Mesendoderm (in vitro differentiated cells): ENCODE data around the gene EXOC1L. TPM values are rescaled to one million over a fixed set of nuclear protein-coding genes. Genes with fewer than 3 reads are reported as not detected.

ENCODE experiments used
- DNase-seq: peaks from one replicate; pipeline ENCODE4 v3.0.0; 2013
- H2AK5ac ChIP-seq: 2 replicates; pipeline ENCODE4 v1.6.1; 2013; ENCODE audit warnings: low read length, inconsistent platforms
- H2BK120ac ChIP-seq: 2 replicates; pipeline ENCODE4 v1.6.1; 2013; ENCODE audit warnings: low read depth, mild to moderate bottlenecking, low read length, moderate library complexity, mixed read lengths
- H2BK15ac ChIP-seq: replicated peaks from 2 replicates; pipeline ENCODE4 v1.6.1; 2013; ENCODE audit warnings: low read depth, mild to moderate bottlenecking, moderate library complexity
- H2BK5ac ChIP-seq: 2 replicates; pipeline ENCODE4 v1.6.1; 2013; ENCODE audit warnings: low read length, inconsistent platforms
- H3K18ac ChIP-seq: 2 replicates; pipeline ENCODE4 v1.6.1; 2013; ENCODE audit warnings: mild to moderate bottlenecking, low read length, mixed read lengths
- H3K23ac ChIP-seq: one replicate; pipeline ENCODE4 v1.6.1; 2013; ENCODE audit warnings: low read length
- H3K27ac ChIP-seq: 2 replicates; pipeline ENCODE4 v1.5.1; 2013; ENCODE audit warnings: low read depth, mild to moderate bottlenecking, inconsistent platforms, low read length, moderate library complexity
- H3K27me3 ChIP-seq: 2 replicates; pipeline ENCODE4 v1.6.1; 2013; ENCODE audit warnings: low read length, control low read depth, mild to moderate bottlenecking, inconsistent platforms; ENCODE audit not compliant: insufficient read depth, poor library complexity
- H3K36me3 ChIP-seq: 2 replicates; pipeline ENCODE4 v1.6.1; 2013; ENCODE audit warnings: low read length, inconsistent platforms; ENCODE audit not compliant: control insufficient read depth, insufficient read depth
- H3K4ac ChIP-seq: one replicate; pipeline ENCODE4 v1.6.1; 2013; ENCODE audit warnings: low read depth, mild to moderate bottlenecking, low read length, moderate library complexity
- H3K4me1 ChIP-seq: 2 replicates; pipeline ENCODE4 v1.6.1; 2013; ENCODE audit warnings: low read depth, low read length, inconsistent platforms; ENCODE audit not compliant: control insufficient read depth
- H3K4me2 ChIP-seq: 2 replicates; pipeline ENCODE4 v1.6.1; 2013; ENCODE audit warnings: low read length
- H3K4me3 ChIP-seq: 2 replicates; pipeline ENCODE4 v1.5.1; 2013; ENCODE audit warnings: mild to moderate bottlenecking, low read length
- H3K56ac ChIP-seq: one replicate; pipeline ENCODE4 v1.6.1; 2013; ENCODE audit warnings: low read length
- H3K79me1 ChIP-seq: 2 replicates; pipeline ENCODE4 v1.6.1; 2013; ENCODE audit warnings: low read length, inconsistent platforms
- H3K79me2 ChIP-seq: 2 replicates; pipeline ENCODE4 v1.6.1; 2013; ENCODE audit warnings: mild to moderate bottlenecking, low read length; ENCODE audit not compliant: control insufficient read depth, insufficient read depth
- H3K9ac ChIP-seq: 2 replicates; pipeline ENCODE4 v1.6.1; 2013; ENCODE audit warnings: low read length, inconsistent platforms
- H4K5ac ChIP-seq: one replicate; pipeline ENCODE4 v1.6.1; 2013; ENCODE audit warnings: low read length
- H4K8ac ChIP-seq: one replicate; pipeline ENCODE4 v1.6.1; 2013; ENCODE audit warnings: low read depth, mild to moderate bottlenecking, control low read depth, low read length, moderate library complexity
- WGBS: extraction: QIAGEN DNeasy Blood & Tissue Kit; methylation state at CpG from one replicate; pipeline ENCODE4 v1.1.7; 2013; ENCODE audit warnings: low lambda C conversion rate, missing lambda C conversion rate; ENCODE audit not compliant: insufficient coverage; ENCODE audit errors: extremely low coverage; 5-methylcytosine and 5-hydroxymethylcytosine counted together
- polyA plus RNA-seq, 2 experiments: library from polyadenylated mRNA; stranded (reverse); fragments of 200-250 nt; gene quantifications; one replicate each; pipeline ENCODE4 v1.2.3, GENCODE V29; 2013

Gene EXOC1L, protein sequence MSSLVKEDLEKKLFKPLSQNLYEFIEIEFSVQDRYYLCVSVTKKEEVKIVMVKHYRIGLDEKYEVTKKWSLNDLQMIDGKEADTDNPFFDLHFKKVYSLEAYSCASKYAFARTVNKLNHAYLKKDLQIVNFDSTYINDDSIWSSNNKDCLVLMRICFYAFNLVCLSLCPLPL
- 0.13 TPM for polyA plus RNA-seq (2013, experiment 1 of 2)
- 0.10 TPM for polyA plus RNA-seq (2013, experiment 2 of 2)

DNA sequence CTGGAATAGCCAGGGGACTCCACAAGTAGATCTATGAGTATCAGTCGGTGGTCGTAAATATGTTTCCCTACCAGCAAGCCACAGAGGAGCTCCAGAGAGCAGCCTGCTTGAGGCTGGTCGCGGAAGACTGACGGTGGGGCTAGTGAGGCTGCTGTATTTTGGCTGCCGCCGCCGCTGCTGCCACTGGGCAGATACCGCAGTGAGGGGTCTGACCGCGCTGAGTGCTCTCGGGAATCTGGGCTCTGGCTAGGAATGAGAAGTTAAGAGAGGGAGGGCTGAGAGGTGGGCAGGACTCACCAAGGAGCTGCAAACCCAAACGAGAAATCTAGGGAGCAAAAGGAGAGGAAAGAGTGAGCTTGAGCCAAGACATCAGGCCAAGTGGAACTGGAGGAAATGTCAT is at the start of gene EXOC1L:
EXOC1L (plus strand) TSS at position 157 of the 400 bp plus-strand sequence; CDS start at position 394, 237 bp downstream.
- Histone ChIP-seq H3K4me2 (peak within 1 kb of the TSS; percentile 8), H3K4me3 (no peak within 1 kb of the TSS)

DNA sequence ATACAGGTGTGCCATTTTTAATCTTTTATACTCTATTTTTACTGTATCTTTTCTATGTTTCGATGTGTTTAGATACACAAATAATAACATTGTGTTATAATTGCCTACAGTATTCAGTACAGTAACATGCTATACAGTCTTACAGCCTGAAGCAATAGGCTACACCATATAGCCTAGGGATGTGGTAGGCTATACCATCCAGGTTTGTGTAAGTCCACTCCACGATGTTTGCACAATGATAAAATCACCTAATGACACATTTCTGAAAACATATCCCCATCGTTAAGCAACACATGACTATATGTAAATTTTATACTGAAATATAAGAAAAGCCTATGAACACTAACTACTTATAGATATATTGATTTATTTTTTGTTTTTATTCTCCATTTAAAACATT is 48.9 kb upstream of the EXOC1L start:
- H3K4me3 ChIP-seq, result no peak overlapping the region
- H2BK15ac ChIP-seq, result no peak overlapping the region
- no peak overlapping the region for H2BK120ac ChIP-seq
- no peaks in the 10 kb centered on the region for H3K27me3 ChIP-seq
- no peak for DNase-seq
- H2BK5ac ChIP-seq, result no peak overlapping the region
- WGBS, result no CpG with 5 or more reads among the region's 3 CpGs
- H2AK5ac ChIP-seq, result no peak overlapping the region
- no peaks in the 10 kb centered on the region for H3K79me2 ChIP-seq
- no peak overlapping the region for H3K27ac ChIP-seq
- H3K4ac ChIP-seq, result no peak overlapping the region
- no peaks in the 10 kb centered on the region for H3K36me3 ChIP-seq
- no peak overlapping the region for H4K8ac ChIP-seq
- no peak overlapping the region for H3K9ac ChIP-seq
- H3K79me1 ChIP-seq, result no peaks in the 10 kb centered on the region
- no peak overlapping the region for H3K4me2 ChIP-seq
- H3K56ac ChIP-seq, result no peak overlapping the region
- H3K18ac ChIP-seq, result no peak overlapping the region
- H4K5ac ChIP-seq, result no peak overlapping the region
- H3K4me1 ChIP-seq, result no peaks in the 10 kb centered on the region
- no peak overlapping the region for H3K23ac ChIP-seq

More for the DNA sequence above, at the start of gene EXOC1L:
- Histone ChIP-seq H3K4ac (no peak within 1 kb of the TSS), H3K23ac (no peak within 1 kb of the TSS), H2BK15ac (no peak within 1 kb of the TSS), H4K5ac (no peak within 1 kb of the TSS), H3K18ac (no peak within 1 kb of the TSS), H3K27me3 (no peaks in the 10 kb centered on the region), H3K79me1 (no peaks in the 10 kb centered on the region), H4K8ac (no peak within 1 kb of the TSS), H3K9ac (peak within 1 kb of the TSS; percentile 31), H3K56ac (peak within 1 kb of the TSS; percentile 53), H3K4me1 (no peaks in the 10 kb centered on the region), H3K27ac (no peak within 1 kb of the TSS), H2BK5ac (no peak within 1 kb of the TSS), H2AK5ac (no peak within 1 kb of the TSS), H3K79me2 (no peaks in the 10 kb centered on the region), H3K36me3 (no peaks in the 10 kb centered on the region), H2BK120ac (no peak within 1 kb of the TSS)
- peak; percentile 95 for DNase-seq
- no CpG with 5 or more reads among the region's 13 CpGs for WGBS

DNA sequence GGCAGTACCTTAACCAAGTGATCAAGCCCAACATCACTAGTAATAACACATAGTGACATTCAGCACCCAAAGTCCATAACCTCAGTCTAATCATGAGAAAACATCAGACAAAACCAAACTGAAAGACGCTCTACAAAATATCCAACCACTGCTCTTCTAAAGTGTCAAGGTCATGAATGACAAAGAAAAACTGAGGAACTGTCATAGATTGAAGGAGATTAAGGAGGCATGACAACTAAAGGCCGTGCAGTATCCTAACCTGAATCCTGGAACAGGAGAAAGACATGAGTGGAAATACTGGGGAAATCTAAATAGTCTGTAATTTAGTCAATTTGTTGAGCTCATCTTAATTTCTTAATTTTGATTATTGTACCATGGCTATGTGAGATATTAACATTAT is 38.2 kb upstream of the EXOC1L start:
- H3K4me2 ChIP-seq, result no peak overlapping the region
- H3K27ac ChIP-seq, result no peak overlapping the region
- H4K5ac ChIP-seq, result no peak overlapping the region
- H3K9ac ChIP-seq, result no peak overlapping the region
- H3K4me1 ChIP-seq, result no peaks in the 10 kb centered on the region
- H3K36me3 ChIP-seq, result no peaks in the 10 kb centered on the region
- H3K23ac ChIP-seq, result no peak overlapping the region
- no peak overlapping the region for H3K4me3 ChIP-seq
- no peak overlapping the region for H2BK15ac ChIP-seq
- no peak overlapping the region for H3K4ac ChIP-seq
- no peak overlapping the region for H2BK5ac ChIP-seq
- no peaks in the 10 kb centered on the region for H3K27me3 ChIP-seq
- H3K79me1 ChIP-seq, result no peaks in the 10 kb centered on the region
- H3K18ac ChIP-seq, result no peak overlapping the region
- no peak overlapping the region for H3K56ac ChIP-seq
- H2BK120ac ChIP-seq, result no peak overlapping the region
- DNase-seq, result no peak
- no peaks in the 10 kb centered on the region for H3K79me2 ChIP-seq
- no peak overlapping the region for H2AK5ac ChIP-seq
- WGBS, result no CpG with 5 or more reads among the region's 2 CpGs
- H4K8ac ChIP-seq, result no peak overlapping the region

DNA sequence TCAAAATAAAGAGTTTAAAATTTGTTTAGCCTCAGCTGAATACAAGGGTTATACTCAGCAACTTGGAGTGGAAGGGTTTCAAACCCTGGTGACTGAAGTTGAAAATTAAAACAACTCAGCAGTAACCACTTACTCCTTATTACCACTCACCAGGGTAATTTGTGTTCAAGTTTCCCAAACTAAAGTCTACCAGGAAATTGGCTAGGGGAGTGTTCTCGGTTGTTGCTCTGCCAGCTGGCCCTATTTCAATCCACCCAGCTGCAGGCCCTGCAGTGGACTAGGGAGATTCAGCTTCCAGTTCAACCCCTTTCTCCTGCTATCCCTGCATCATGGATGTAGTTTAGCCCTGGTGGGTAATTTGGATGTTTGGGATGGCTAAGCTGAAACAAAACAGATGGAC is 37.8 kb upstream of the EXOC1L start:
- no peak overlapping the region for H3K9ac ChIP-seq
- no peaks in the 10 kb centered on the region for H3K36me3 ChIP-seq
- H3K79me2 ChIP-seq, result no peaks in the 10 kb centered on the region
- no peak overlapping the region for H2BK120ac ChIP-seq
- H2AK5ac ChIP-seq, result no peak overlapping the region
- H3K4me2 ChIP-seq, result no peak overlapping the region
- no peaks in the 10 kb centered on the region for H3K27me3 ChIP-seq
- H4K5ac ChIP-seq, result no peak overlapping the region
- no peaks in the 10 kb centered on the region for H3K79me1 ChIP-seq
- H4K8ac ChIP-seq, result no peak overlapping the region
- H3K23ac ChIP-seq, result no peak overlapping the region
- H3K4me3 ChIP-seq, result no peak overlapping the region
- no peaks in the 10 kb centered on the region for H3K4me1 ChIP-seq
- no peak for DNase-seq
- no peak overlapping the region for H3K27ac ChIP-seq
- H3K18ac ChIP-seq, result no peak overlapping the region
- H3K4ac ChIP-seq, result no peak overlapping the region
- H2BK5ac ChIP-seq, result no peak overlapping the region
- no peak overlapping the region for H2BK15ac ChIP-seq
- no peak overlapping the region for H3K56ac ChIP-seq
- WGBS, result no CpG with 5 or more reads among the region's 1 CpG

DNA sequence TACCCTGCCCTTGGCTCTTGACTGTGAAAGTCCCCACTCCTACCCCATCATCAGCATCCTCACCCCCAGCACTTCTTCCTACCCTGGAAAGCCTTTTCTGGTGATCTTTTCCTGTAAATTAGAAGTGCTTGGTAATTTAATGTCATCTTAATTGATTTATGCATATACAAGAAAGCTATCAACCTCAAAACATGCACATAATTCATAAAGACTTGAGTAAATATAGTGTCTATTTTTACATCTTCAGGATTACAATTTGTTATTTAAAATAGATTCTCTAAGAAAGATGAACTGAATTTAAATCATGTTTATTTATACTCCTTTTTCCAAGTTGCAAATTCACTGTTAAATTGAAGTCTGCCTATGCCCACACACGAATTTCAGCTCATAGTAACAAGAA is 36.0 kb upstream of the EXOC1L start:
- Histone ChIP-seq H3K4me1 (no peaks in the 10 kb centered on the region), H3K79me1 (no peaks in the 10 kb centered on the region), H3K56ac (no peak overlapping the region), H3K4ac (no peak overlapping the region), H2AK5ac (no peak overlapping the region), H2BK5ac (no peak overlapping the region), H3K23ac (no peak overlapping the region), H3K27me3 (no peaks in the 10 kb centered on the region), H3K36me3 (no peaks in the 10 kb centered on the region), H3K79me2 (no peaks in the 10 kb centered on the region), H2BK120ac (no peak overlapping the region), H4K5ac (no peak overlapping the region), H4K8ac (no peak overlapping the region), H3K9ac (no peak overlapping the region), H3K4me3 (no peak overlapping the region), H3K4me2 (no peak overlapping the region), H3K18ac (no peak overlapping the region), H2BK15ac (no peak overlapping the region), H3K27ac (no peak overlapping the region)
- DNase-seq, result no peak
- no CpG with 5 or more reads among the region's 1 CpG for WGBS

DNA sequence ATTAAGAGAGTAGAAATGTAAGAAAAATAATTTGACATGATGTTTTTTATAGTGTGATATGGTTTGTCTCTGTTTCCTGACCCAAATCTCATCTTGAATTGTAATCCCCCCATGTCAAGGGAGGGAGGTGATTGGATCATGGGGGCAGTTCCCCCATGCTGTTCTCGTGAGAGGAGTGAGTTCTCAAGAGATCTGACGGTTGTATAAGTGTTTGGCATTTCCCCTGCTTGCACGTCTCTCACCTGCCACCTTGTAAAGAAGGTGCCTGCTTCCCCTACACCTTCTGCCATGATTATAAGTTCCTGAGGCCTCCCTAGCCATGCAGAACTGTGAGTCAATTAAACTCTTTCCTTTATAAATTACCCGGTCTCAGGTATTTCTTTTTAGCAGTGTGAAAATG is 34.8 kb upstream of the EXOC1L start:
- peak; percentile 34 for DNase-seq
- H3K9ac ChIP-seq, result no peak overlapping the region
- no CpG with 5 or more reads among the region's 4 CpGs for WGBS

More for the DNA sequence above, 34.8 kb upstream of the EXOC1L start:
- no peaks in the 10 kb centered on the region for H3K36me3 ChIP-seq
- no peak overlapping the region for H2BK15ac ChIP-seq
- no peak overlapping the region for H2AK5ac ChIP-seq
- H3K4me2 ChIP-seq, result no peak overlapping the region
- H3K27ac ChIP-seq, result no peak overlapping the region
- H3K23ac ChIP-seq, result no peak overlapping the region
- no peaks in the 10 kb centered on the region for H3K79me2 ChIP-seq
- H3K4me1 ChIP-seq, result no peaks in the 10 kb centered on the region
- no peak overlapping the region for H3K4me3 ChIP-seq
- no peak overlapping the region for H2BK5ac ChIP-seq
- H3K79me1 ChIP-seq, result no peaks in the 10 kb centered on the region
- no peak overlapping the region for H4K8ac ChIP-seq
- H2BK120ac ChIP-seq, result no peak overlapping the region
- H3K18ac ChIP-seq, result no peak overlapping the region
- no peaks in the 10 kb centered on the region for H3K27me3 ChIP-seq
- H3K4ac ChIP-seq, result no peak overlapping the region
- no peak overlapping the region for H3K56ac ChIP-seq
- no peak overlapping the region for H4K5ac ChIP-seq
